Cardiac septum (tissue), 1 donor: Measurements from ENCODE around the gene GTF2IRD2. TPM values are rescaled to one million over a fixed set of nuclear protein-coding genes. Genes with fewer than 3 reads are reported as not detected.
"Not testable (repeated sequence)": the region's sequence is repeated elsewhere in the genome, so short reads cannot be mapped to it uniquely, and the experiment has no call there.

Experiments
- DNase-seq: peaks from one replicate; pipeline ENCODE4 v3.0.0-alpha.2; 2020; ENCODE audit warnings: low spot score
- intact Hi-C: fragments of 100-400 bp; cut with DNase I; formaldehyde crosslinking; loops from one replicate; pipeline ENCODE4 v1.14.0; 2022
- total RNA-seq: library from RNA; stranded (reverse); fragmentation: NEBNext Ultra II Directional; extraction: Animal tissue kit (Norgen Biotek cat#: 25700); gene quantifications from one replicate; pipeline ENCODE4 v1.2.1, GENCODE V29; 2021
- donor health status: DM: no; HTN: no; CAD: no.

Gene GTF2IRD2
- total RNA-seq, 1 donor from 2014 or later = 17.3 TPM

DNA sequence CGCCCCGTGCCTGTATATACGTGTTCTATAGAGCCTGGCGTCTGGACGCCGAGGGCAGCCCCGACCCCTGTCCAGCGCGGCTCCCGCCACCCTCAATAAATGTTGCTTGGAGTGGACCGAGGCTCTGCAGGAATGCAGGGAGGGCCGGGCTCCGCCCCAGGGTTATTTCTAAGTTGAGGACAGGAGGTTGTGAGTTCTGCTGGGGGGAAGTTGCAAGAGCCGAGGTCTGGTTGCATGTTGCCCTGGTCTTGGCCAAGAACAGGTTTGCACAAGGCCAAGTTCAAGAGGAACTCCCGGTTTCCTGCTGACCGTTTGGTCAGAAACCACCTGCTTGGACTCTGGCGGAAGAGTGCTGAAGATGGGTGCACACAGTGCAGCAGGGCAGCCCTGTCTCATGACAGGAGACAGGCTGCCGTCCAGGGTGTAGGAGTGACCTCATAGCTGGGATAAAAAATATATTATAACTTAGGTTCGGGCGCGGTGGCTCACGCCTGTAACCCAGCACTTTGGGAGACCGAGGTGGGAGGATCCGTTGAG is 62.1 kb downstream of the GTF2IRD2 start:
- intact Hi-C loops, DNase-seq: not testable (repeated sequence)

GRCh38 chr7:74788369-74789150 is 62.8 kb downstream of the GTF2IRD2 start:
- intact Hi-C loops = not testable (repeated sequence)
- DNase-seq = peak; percentile 98

DNA sequence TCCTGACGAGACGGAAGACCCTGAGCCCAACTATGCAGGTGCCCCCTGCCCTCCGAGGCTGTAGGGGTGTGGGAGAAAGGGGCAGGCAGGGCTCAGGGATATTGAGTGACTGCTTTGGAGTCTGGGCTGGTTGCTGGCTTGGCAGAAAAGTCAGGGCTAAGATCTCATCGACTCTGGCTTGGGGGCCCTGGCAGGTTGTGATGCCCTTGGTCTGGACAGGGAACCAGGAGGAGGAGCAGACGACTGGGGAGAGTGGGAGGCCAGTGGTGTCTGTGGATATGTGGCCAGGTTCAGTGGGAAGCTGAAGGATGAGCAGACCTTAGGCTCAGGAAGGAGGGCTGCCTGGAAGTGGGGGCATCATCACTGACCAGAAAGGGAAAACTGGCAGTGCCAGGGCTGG is 67.8 kb downstream of the GTF2IRD2 start:
- intact Hi-C loops = not testable (repeated sequence)

DNA sequence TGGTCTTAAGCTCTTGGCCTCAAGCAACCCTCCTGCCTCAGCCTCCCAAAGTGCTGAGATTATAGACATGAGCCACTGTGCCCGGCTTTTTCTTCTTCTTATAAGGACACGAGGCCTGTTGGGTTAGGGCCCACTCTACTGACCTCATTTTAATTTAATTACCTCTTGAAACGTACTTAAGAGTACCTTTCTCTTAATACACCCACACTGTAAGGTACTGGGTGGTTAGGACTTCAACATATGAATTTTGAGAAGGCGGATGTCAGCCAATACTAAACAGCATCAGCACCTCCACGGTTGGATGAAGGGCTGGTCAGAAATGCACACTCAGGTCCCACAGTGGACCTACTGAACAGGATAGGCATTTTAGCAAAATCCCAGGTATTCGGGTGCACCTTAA is 69.7 kb downstream of the GTF2IRD2 start:
- intact Hi-C loops, DNase-seq: not testable (repeated sequence)

More for the DNA sequence above, 67.8 kb downstream of the GTF2IRD2 start:
- not testable (repeated sequence) for DNase-seq

GRCh38 chr7:74779053-74779452 is 72.4 kb downstream of the GTF2IRD2 start:
- DNase-seq, intact Hi-C loops: not testable (repeated sequence)

DNA sequence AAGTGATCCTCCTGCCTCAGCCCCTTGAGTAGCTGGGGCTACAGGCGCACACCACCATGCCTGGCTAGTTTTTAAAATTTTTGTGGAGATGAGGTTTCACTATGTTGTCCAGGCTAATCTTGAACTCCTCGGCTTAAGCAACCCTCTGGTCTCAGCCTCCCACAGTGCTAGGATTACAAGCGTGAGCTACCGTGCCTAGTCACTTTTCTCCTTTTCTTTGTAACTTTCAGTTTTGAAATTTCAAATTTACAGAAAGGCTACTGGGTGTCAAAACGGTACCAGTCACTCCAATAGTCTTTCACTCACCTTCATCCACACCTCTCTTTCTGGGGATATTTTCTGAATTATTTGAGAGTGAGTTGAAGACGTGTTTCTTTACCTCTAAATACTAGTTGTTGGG is 76.3 kb downstream of the GTF2IRD2 start:
- intact Hi-C loops, DNase-seq: not testable (repeated sequence)

DNA sequence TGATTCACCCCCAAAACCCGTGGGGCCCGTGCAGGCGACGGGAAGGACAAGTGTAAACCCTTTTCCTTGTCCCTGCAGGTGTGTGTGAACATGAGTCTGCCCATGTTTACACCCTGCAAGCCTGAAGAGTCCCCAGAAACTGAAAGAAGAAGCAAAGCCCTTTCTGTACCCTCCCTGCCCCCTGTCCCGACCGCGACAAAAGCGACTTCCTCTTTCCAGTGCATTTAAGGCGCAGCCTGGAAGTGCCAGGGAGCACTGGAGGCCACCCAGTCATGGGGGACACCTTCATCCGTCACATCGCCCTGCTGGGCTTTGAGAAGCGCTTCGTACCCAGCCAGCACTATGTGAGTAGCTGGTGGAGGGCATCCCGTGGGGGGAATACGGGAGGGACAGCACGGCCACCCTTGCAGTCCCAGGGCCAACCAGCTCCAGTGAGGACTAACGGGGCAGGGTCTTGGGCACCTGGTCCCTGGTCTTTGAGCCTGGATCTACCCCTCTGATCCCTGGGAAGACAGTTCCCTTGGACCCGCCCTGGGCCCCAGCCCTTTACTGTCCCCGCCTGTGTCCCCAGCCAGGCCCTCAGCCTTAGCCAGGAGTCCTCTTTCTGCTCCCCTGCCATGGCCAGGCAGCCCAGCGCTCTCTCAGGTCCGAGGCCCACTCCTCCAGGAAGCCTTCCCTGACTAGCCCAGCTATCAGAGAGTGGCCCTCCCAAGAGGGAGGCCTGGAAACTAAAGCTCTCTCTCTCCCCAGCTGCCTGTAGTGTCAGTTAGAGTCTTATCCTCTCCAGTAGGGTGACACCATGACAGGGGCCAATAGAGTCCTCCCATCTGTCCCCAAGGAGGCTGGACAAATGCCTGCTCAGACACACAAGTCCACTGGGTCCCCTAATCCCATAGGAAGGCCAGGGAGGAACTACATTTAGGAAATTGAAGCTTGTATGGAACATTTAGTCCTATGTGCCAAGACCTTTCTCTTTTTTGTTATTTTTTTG is 77.3 kb downstream of the GTF2IRD2 start, which contains the start of gene NCF1:
TSS of gene NCF1 (plus strand) at position 252 of the 991 bp plus-strand sequence. CDS start at position 273, 21 bp downstream.
- intact Hi-C loops, DNase-seq: not testable (repeated sequence)

DNA sequence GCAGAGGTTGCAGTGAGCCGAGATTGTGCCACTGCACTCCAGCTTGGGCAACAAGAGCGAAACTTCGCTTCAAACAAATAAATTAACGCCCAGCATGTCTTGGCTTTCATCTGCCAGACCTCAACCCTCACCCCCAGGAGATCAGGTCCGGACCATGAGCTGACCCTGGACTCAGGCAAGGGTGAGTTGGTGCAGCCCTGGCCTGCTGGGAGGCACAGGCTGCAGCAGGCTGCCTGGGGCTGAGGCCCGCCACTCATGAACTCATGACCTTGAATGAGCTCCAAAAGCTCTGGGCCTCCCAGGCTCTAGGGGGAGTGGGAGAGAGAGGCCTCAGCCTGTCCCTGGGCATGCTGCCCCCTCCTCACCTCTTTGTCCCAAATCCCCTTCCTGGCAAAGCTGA is 79.3 kb downstream of the GTF2IRD2 start:
- DNase-seq, intact Hi-C loops: not testable (repeated sequence)

GRCh38 chr7:74770062-74770461 is 81.3 kb downstream of the GTF2IRD2 start:
- DNase-seq, intact Hi-C loops: not testable (repeated sequence)

DNA sequence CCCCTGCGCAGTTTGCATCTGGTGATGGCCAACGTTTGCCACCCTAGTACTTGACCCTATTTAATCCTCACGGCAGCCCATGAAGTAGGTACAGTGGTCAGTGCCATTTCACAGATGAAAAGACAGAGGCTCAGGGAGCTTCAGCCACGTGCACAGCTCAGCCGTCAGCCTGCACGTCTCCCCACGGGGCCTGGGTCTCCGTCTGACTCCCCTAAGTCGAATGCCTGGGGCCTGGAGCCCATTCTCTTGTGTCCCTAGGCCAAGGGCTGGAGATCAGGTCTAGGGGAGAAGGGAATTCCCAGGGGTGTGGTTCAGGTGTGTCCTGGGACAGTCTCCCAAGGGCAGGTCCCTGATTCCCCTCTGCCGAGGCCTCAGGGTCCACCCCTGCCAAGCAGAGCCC is 84.4 kb downstream of the GTF2IRD2 start:
- DNase-seq, intact Hi-C loops: not testable (repeated sequence)

DNA sequence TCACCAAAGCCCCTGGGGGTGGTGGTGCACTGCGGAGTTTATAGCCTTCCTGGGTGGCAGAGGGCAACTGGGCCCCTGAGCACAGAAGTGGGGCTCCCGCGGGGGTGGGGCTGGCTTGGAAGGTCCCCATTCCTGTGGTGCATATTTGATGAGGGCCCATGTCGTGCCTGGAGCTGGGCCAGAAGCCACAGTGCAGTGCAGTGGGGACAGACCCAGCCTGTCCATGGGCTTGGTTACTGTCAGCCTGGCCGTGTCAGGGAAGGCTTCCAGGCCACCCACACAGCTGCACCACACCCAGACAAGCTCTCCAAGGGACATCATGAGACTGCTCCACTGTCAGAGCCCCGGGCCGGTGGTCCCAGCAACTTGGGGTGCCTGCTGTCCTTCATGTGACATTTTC is 84.9 kb downstream of the GTF2IRD2 start:
- DNase-seq, intact Hi-C loops: not testable (repeated sequence)

DNA sequence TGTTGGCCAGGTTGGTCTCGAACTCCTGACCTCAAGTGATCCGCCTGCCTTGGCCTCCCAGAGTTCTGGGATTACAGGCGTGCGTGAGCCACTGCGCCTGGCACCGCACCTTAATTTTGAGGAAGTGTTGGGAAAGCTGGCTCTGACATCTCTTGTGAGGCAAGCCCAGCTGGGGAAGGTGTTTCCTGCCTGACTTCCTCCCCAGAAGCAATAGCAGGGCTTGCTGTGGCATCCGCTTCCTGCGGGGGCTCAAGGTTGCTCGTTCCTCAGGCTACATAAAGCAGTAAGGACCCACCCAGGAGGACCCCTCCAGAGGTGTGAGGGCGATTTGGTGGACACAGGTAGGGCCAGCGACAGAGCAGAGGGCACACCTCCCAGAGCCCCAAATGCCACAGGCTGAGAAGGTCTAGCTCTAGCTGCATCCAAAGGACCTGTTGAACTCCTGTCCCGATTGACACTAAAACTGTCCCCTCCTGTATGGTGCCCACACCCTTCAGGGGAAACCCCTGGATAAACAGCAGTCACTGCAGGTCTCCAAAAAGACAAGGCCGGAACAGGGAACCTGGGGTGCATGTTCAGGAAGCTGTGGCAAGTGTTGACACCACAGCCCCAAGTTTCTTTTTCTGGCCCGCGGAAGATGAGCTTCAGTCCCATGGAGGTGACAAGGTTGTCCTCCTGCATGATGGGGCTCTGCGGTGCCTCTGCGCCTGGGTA is 86.0 kb downstream of the GTF2IRD2 start:
- intact Hi-C loops, DNase-seq: not testable (repeated sequence)

GRCh38 chr7:74758982-74759381 is 92.4 kb downstream of the GTF2IRD2 start:
- intact Hi-C loops, DNase-seq: not testable (repeated sequence)

DNA sequence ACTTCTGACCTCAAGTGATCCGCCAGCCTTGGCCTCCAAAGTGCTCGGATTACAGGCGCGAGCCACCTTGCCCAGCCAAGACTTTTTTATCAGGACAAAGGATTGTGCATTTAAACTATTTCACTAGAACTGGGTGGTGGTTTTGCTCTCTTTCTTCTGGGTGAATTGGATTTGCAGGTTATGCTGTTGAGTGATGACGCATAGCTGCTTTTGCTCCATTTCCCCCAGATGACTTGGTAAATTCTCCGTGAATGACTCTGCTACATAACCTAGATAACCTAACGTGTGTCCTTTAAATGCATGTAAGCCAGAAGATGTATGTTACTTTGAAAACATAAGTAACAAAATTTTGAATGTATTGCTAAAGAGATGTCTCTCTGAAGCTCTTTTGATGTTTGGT is 93.1 kb downstream of the GTF2IRD2 start:
- DNase-seq, intact Hi-C loops: not testable (repeated sequence)

DNA sequence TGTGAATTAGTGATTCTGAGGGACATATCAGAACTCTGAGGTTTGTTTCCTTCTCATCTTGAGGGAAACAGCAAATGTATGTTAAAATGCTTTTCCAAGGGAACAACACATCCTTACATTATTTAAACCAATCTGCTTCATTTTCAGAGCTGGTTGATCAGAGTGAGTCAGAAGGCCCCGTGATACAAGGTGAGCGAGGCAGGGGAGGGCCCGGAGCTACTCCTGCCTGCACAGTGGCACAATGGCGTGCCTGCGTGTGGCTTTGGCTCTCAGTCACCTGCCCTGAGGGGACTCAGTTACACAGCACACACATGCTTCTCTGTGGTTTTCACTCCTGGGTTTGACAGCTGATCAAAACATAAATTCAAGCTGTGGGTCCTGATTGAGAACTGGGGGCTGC is 94.7 kb downstream of the GTF2IRD2 start:
- DNase-seq, intact Hi-C loops: not testable (repeated sequence)

GRCh38 chr7:74753921-74754482 is 97.4 kb downstream of the GTF2IRD2 start:
- DNase-seq, intact Hi-C loops: not testable (repeated sequence)
